OCI-LY1 (cell line): ENCODE results near the gene HAPSTR1.

Source experiments
- H2AFZ ChIP-seq: fragments of 200-600 bp; sonication (generic), shearing (Covaris generic); 2 replicates; pipeline ENCODE4 v1.6.0; 2014; ENCODE audit warnings: antibody characterized with exemption, mild to moderate bottlenecking, low read length
- H3F3A ChIP-seq: fragments of 200-600 bp; sonication (generic), shearing (Covaris generic); 2 replicates; pipeline ENCODE4 v1.6.0; 2014; ENCODE audit warnings: mild to moderate bottlenecking, antibody characterized with exemption, low read length, moderate library complexity; ENCODE audit not compliant: insufficient read depth
- H3K27ac ChIP-seq: fragments of 200-600 bp; sonication (generic); 2 replicates; pipeline ENCODE4 v1.5.1; 2014; ENCODE audit warnings: low read length, mixed run types, mild to moderate bottlenecking, low read depth; ENCODE audit not compliant: poor library complexity, severe bottlenecking
- H3K27me3 ChIP-seq: fragments of 200-600 bp; sonication (generic); 2 replicates; pipeline ENCODE4 v1.6.0; 2014; ENCODE audit warnings: antibody characterized with exemption, mild to moderate bottlenecking, low read length, moderate library complexity; ENCODE audit not compliant: insufficient read depth
- H3K36me3 ChIP-seq: fragments of 200-600 bp; sonication (generic); 2 replicates; pipeline ENCODE4 v1.6.1; 2014; ENCODE audit warnings: mild to moderate bottlenecking, antibody characterized with exemption, low read length, moderate library complexity, mixed read lengths; ENCODE audit not compliant: insufficient read depth
- H3K4me1 ChIP-seq: fragments of 200-600 bp; sonication (generic); 2 replicates; pipeline ENCODE4 v1.5.1; 2014; ENCODE audit warnings: mild to moderate bottlenecking, low read length, moderate library complexity; ENCODE audit not compliant: insufficient read depth, severe bottlenecking
- H3K4me2 ChIP-seq: fragments of 200-600 bp; sonication (generic), shearing (Covaris generic); 2 replicates; pipeline ENCODE4 v1.6.1; 2014; ENCODE audit warnings: low read length
- H3K4me3 ChIP-seq: fragments of 200-600 bp; sonication (generic); 2 replicates; pipeline ENCODE4 v1.5.1; 2014; ENCODE audit warnings: low read length, low read depth, mild to moderate bottlenecking, mixed read lengths; ENCODE audit not compliant: poor library complexity, severe bottlenecking
- H3K79me2 ChIP-seq: fragments of 200-600 bp; shearing (Covaris generic); 2 replicates; pipeline ENCODE4 v1.6.1; 2016; ENCODE audit warnings: mixed run types, low read length, mixed read lengths; ENCODE audit not compliant: insufficient read depth
- H3K9ac ChIP-seq: fragments of 200-600 bp; sonication (generic), shearing (Covaris generic); 2 replicates; pipeline ENCODE4 v1.6.1; 2014; ENCODE audit warnings: mild to moderate bottlenecking, low read length, mixed read lengths
- H3K9me2 ChIP-seq: fragments of 200-600 bp; sonication (generic), shearing (Covaris generic); 2 replicates; pipeline ENCODE4 v1.6.1; 2014; ENCODE audit warnings: low read depth, mild to moderate bottlenecking, low read length, mixed read lengths
- H3K9me3 ChIP-seq: fragments of 200-600 bp; shearing (Covaris generic); 2 replicates; pipeline ENCODE4 v1.6.1; 2014; ENCODE audit warnings: low read length, mixed read lengths
- H4K20me1 ChIP-seq: fragments of 200-600 bp; sonication (generic), shearing (Covaris generic); 2 replicates; pipeline ENCODE4 v1.6.0; 2016; ENCODE audit warnings: mild to moderate bottlenecking, low read length; ENCODE audit not compliant: insufficient read depth
- EZH2 ChIP-seq: fragments of 200-600 bp; sonication (generic), shearing (Covaris generic); IDR thresholded peaks from 2 replicates; pipeline ENCODE4 v1.8.0; 2017; ENCODE audit warnings: borderline replicate concordance, mixed run types, mild to moderate bottlenecking, antibody characterized with exemption, low read length, moderate library complexity, mixed read lengths
- TF ChIP-seq, protein P1 (sequence below): fragments of 200-600 bp; sonication (generic), shearing (Covaris generic); IDR thresholded peaks from 2 replicates; pipeline ENCODE4 v1.5.1; 2017; ENCODE audit warnings: mild to moderate bottlenecking, antibody characterized with exemption, low read length, moderate library complexity, mixed read lengths

The HAPSTR1 gene

DNA sequence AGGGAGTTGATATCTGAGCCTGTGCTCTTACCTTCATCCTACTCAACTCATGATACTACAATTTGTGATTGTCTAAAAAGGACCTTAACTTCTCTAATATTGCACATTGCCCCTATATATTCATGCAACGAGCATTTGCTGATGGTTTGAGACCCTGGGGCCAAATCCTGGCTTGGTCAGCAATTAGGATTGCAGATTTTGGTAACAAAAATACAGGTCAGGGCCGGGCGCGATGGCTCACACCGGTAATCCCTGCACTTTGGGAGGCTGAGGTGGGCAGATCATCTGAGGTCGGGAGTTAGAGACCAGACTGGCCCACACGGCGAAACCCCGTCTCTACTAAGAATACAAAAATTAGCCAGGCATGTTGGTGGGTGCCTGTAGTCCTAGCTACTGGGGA is 35.4 kb upstream of the HAPSTR1 start:
- Histone ChIP-seq H3K36me3 (no peaks in the 10 kb centered on the region; the same call in 1 of the 2 replicates), H3K27me3 (no peaks in the 10 kb centered on the region; the same call in 1 of the 2 replicates), H3K27ac (no peak overlapping the region), H3F3A (no peaks in the 10 kb centered on the region), H3K4me3 (no peak overlapping the region), H3K79me2 (no peaks in the 10 kb centered on the region), H3K9me3 (no peaks in the 10 kb centered on the region), H2AFZ (no peak overlapping the region), H3K4me2 (no peak overlapping the region), H3K9ac (no peak overlapping the region), H3K4me1 (peaks cover 7% of the 10 kb centered on the region), H3K9me2 (no peaks in the 10 kb centered on the region), H4K20me1 (no peaks in the 10 kb centered on the region)
- TF ChIP-seq, protein P1, sequence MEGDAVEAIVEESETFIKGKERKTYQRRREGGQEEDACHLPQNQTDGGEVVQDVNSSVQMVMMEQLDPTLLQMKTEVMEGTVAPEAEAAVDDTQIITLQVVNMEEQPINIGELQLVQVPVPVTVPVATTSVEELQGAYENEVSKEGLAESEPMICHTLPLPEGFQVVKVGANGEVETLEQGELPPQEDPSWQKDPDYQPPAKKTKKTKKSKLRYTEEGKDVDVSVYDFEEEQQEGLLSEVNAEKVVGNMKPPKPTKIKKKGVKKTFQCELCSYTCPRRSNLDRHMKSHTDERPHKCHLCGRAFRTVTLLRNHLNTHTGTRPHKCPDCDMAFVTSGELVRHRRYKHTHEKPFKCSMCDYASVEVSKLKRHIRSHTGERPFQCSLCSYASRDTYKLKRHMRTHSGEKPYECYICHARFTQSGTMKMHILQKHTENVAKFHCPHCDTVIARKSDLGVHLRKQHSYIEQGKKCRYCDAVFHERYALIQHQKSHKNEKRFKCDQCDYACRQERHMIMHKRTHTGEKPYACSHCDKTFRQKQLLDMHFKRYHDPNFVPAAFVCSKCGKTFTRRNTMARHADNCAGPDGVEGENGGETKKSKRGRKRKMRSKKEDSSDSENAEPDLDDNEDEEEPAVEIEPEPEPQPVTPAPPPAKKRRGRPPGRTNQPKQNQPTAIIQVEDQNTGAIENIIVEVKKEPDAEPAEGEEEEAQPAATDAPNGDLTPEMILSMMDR: no peak
- no peak for TF ChIP-seq EZH2

DNA sequence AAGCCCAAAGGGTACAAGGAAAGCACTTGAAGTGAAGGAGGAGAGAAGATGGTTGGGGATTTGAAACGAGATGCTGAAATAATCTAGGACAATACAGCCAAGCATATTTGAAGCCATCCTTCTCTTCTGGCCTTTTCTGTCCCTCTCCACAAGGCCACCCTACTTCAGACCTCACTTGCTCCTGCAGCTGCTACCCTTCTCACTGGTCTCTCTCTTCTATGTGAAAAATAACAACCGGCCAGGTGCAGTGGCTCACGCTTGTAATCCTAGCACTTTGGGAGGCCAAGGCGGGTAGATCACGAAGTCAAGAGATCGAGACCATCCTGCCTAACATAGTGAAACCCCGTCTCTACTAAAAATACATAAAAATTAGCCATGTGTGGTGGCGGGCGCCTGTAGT is 33.2 kb upstream of the HAPSTR1 start:
- Histone ChIP-seq H3K9me3 (no peaks in the 10 kb centered on the region), H3K36me3 (no peaks in the 10 kb centered on the region; the same call in 1 of the 2 replicates), H3K4me2 (no peak overlapping the region), H3K79me2 (no peaks in the 10 kb centered on the region), H3K4me3 (no peak overlapping the region), H3F3A (no peaks in the 10 kb centered on the region), H3K27ac (no peak overlapping the region), H3K9me2 (no peaks in the 10 kb centered on the region), H2AFZ (no peak overlapping the region), H3K4me1 (peaks cover 12% of the 10 kb centered on the region), H3K27me3 (no peaks in the 10 kb centered on the region; the same call in 1 of the 2 replicates), H3K9ac (no peak overlapping the region), H4K20me1 (no peaks in the 10 kb centered on the region)
- TF ChIP-seq, protein P1: no peak
- TF ChIP-seq EZH2: no peak

DNA sequence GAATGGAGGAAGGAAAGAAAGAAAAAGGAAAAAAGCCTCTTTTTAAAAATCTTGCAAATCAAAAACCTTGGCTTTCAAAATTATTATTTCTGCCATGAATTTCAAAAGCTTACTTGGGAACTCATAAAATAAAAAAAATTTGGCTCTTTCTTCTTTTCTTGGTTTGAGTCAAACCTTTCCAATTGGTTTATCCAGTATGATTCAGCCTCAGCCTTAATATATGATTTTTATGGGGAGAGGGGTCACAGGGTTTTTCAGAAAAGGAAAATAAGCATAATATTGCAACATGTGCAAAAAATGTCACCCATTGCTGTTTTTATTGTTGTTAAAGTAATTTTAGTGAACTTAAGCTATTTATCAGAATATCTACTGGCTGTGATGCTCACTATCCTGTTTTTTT is 31.2 kb upstream of the HAPSTR1 start:
- Histone ChIP-seq H2AFZ (no peak overlapping the region), H3K27ac (no peak overlapping the region), H3K9me2 (no peaks in the 10 kb centered on the region), H3K9me3 (no peaks in the 10 kb centered on the region), H3F3A (no peaks in the 10 kb centered on the region), H4K20me1 (no peaks in the 10 kb centered on the region), H3K36me3 (no peaks in the 10 kb centered on the region; the same call in 1 of the 2 replicates), H3K4me1 (peaks cover 12% of the 10 kb centered on the region), H3K4me3 (no peak overlapping the region), H3K9ac (no peak overlapping the region), H3K79me2 (no peaks in the 10 kb centered on the region), H3K4me2 (no peak overlapping the region), H3K27me3 (no peaks in the 10 kb centered on the region; the same call in 1 of the 2 replicates)
- TF ChIP-seq EZH2: no peak
- TF ChIP-seq, protein P1: no peak
